ENCODE results near the gene CACNA2D4.
"Not testable (repeated sequence)": the region's sequence is repeated elsewhere in the genome, so short reads cannot be mapped to it uniquely, and the experiment has no call there.

Gene CACNA2D4, protein sequence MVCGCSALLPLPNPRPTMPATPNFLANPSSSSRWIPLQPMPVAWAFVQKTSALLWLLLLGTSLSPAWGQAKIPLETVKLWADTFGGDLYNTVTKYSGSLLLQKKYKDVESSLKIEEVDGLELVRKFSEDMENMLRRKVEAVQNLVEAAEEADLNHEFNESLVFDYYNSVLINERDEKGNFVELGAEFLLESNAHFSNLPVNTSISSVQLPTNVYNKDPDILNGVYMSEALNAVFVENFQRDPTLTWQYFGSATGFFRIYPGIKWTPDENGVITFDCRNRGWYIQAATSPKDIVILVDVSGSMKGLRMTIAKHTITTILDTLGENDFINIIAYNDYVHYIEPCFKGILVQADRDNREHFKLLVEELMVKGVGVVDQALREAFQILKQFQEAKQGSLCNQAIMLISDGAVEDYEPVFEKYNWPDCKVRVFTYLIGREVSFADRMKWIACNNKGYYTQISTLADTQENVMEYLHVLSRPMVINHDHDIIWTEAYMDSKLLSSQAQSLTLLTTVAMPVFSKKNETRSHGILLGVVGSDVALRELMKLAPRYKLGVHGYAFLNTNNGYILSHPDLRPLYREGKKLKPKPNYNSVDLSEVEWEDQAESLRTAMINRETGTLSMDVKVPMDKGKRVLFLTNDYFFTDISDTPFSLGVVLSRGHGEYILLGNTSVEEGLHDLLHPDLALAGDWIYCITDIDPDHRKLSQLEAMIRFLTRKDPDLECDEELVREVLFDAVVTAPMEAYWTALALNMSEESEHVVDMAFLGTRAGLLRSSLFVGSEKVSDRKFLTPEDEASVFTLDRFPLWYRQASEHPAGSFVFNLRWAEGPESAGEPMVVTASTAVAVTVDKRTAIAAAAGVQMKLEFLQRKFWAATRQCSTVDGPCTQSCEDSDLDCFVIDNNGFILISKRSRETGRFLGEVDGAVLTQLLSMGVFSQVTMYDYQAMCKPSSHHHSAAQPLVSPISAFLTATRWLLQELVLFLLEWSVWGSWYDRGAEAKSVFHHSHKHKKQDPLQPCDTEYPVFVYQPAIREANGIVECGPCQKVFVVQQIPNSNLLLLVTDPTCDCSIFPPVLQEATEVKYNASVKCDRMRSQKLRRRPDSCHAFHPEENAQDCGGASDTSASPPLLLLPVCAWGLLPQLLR

DNA sequence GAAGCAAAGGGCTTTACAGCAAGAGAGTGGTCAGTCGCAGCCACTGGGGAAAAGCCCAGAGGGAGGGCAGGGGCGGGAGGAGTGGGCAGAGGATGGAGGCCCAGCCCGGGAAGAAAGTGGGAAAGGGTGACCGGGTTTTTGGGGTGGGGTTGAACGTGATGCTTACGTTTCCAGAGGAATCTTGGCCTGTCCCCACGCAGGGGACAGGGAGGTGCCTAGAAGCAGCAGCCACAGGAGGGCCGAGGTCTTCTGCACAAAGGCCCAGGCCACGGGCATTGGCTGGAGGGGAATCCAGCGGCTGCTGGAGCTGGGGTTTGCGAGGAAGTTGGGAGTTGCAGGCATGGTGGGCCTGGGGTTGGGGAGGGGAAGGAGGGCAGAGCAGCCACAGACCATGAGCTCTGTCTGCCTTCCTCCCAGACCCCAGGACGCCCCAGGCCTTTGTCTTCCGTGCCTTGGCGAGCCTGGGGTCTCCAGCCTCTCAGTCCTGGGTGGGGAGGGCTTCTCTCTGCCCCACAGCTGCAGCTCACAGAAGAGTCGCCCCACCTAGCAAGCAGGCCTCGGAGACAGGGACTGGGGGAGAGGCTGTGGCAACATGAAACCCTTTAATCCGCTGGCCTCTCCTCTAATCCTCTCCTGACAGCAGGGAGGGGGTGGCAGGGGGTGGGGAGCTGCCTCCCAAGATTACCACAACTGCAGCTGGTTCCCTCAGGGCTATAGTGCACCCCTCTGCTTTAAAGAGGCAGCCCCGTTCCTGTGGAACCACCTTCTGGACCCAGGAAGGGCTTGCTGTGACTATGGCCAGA lies at the start of gene CACNA2D4:
Gene CACNA2D4, minus strand, starts transcription at position 572 of the 803 bp plus-strand sequence. Its CDS starts 179 bp downstream, at position 393.
- no peak for DNase-seq (ENCODE audit: low read depth in 2 of 2)

DNA sequence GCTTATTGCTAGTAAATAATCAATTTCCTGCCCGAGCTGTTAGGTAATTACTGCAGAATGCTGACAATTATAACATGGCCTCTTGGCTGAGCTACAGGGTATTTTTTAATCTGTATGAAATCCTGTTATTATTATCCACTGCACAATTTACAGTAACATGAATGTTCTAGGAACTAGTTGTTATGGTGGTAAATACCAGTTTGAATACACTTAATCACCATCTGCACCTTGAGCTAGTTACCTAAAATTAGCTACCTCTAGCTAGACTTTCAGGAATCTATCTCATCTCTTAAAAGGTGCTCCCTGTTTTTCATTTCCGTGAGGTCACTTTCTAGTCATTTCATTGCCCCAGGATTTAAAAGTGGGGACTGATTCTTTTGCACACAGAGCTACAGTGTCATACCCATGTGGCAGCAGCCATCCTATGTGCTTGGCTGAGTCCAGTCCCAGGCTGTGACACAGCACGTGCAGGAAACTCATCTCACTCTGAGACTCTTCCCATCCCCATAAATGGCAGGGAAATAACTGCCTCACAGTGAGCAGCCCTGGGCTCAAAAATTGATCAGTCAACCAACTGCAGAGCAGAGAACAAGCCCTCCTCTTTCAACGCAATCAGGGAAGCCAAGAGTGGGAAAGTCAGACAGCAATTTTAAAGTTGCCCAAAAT lies 48.2 kb upstream of the CACNA2D4 start:
- DNase-seq (ENCODE audit: low read depth in 2 of 2): no peak

- DNase-seq (ENCODE audit: low read depth in 2 of 2): no peak
Observed at GRCh38 chr12:1965916-1966315, 47.5 kb upstream of the CACNA2D4 start.

- no peak for DNase-seq (ENCODE audit: low read depth in 2 of 2)
Observed at GRCh38 chr12:1962051-1963020, 43.9 kb upstream of the CACNA2D4 start.

DNA sequence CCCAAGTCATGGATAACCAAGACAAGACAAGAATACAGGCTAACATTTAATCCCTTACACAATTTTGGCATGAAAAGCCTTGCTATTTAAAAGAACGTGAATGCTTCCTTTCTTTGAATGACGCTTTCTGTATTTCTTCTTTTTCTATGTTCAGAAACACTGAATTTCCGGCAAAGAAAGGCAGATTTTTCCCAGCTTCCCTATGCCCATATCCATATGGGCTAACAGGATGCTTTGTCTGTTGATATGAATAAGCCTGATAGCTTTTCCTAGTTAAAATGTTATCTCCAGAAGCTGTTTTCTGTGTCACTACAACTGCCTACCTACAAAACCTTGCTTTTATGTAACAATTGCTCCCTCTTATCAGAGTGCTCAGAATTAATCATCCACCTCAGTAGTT lies 38.3 kb upstream of the CACNA2D4 start:
- DNase-seq (ENCODE audit: low read depth in 2 of 2): no peak

GRCh38 chr12:1949771-1950470 lies 31.5 kb upstream of the CACNA2D4 start:
- DNase-seq (ENCODE audit: low read depth in 2 of 2): no peak

GRCh38 chr12:1948883-1949282 lies 30.4 kb upstream of the CACNA2D4 start:
- no peak for DNase-seq (ENCODE audit: low read depth in 2 of 2)

DNA sequence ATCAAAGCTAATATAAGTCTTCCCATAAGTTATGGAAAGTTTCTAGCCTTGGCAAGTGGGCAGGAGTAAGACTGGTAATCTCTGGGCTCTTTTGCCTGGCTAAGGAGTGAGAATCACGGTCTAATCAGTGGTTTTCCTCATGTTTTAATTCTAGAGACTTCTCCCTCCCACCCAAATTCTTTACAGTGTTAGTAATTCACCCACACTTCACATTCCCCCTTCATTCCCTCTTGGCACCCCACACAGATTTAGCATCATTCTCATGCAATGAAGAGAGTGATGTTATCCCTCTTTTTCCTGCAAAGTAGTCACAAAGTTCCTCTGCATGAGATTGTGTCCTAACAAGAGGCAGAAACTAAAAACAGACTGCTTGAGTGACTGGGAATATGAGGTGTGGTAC lies 28.6 kb upstream of the CACNA2D4 start:
- DNase-seq (ENCODE audit: low read depth in 2 of 2): no peak

DNA sequence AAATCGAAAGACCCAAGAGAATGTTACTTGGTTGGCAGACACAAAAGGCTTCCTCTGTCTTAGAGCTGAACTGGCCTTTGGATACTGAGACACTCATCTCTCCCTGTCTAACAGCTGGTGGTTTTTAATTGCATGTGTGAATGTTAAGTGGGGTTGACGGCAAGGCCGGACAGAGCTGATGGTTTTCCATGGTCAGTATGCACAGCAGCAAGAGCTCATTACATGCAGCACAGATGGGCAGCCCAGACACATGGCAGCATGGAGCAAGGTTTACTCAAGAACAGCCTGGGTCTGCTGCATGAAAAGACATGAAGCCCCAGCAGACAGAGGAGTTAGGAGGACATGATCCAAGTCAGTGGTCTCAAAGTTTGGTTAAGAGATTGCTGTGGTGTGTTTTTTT lies 27.8 kb upstream of the CACNA2D4 start:
- DNase-seq (ENCODE audit: low read depth in 2 of 2): no peak

DNA sequence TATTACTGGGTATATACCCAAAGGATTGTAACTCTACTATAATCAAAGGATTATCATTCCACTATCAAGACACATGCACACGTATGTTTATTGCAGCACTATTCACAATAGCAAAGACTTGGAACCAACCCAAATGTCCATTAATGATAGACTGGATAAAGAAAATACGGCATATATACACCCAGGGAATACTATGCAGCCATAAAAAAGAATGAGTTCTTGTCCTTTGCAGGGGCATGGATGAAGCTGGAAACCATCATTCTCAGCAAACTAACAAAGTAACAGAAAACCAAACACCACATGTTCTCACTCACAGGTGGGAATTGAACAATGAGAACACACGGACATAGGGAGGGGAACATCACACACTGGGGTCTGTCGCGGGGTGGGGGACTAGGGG lies 27.1 kb upstream of the CACNA2D4 start:
- DNase-seq (ENCODE audit: low read depth in 2 of 2): not testable (repeated sequence)

DNA sequence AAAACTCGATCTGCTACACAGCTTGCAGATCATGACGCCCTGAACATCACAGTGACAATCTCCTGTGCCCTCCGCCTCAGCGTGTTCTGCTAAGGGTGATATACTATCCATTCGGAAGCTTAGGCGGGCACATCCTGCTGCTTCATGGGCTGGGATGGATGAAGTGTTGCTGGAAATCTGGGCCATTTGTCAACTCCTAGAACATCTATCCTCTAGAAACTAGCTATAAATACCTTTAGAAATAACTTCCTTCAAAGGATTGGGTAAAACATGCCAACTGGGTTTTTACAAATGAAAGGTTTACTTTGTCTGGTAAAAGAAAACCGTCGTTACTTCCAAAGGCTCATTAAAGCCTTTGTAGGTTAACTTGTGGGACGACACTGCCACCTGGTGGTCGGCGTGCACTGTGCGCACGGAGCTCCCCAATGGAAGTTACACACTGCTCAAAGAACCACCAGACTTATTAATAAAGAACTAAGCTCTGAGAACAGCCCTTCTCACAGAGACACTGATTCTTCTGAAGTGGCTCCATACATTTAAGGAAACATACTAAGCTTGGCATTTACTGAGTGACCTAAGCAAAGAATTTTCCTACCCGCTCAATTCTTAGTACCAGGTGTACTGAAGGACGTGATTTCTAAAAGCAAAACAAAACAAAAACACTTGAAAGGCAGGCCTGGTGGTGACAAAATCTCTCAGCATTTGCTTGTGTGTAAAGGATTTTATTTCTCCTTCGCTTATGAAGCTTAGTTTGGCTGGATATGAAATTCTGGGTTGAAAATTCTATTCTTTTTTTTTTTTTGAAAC lies 21.6 kb upstream of the CACNA2D4 start:
- DNase-seq (ENCODE audit: low read depth in 2 of 2): peak; percentile 81 to 88

DNA sequence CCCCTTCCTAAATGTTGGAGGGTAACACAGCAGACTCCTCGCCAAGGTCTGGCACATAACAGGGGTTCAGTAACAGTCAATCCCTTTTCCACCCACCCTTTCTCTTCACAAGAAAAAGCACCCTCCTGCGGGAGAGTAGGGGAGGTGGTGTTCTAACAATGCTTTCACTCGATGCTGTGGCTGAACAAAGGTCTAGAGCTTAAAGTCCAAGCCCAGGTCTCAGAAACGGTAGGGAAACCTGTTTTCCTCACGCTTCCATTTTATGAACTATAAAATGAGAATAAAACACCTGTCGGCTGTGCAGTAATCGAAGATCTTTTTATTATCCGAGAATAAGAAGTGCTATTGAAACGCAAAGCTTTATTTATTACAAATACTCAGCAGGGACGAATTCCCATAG lies 20.9 kb upstream of the CACNA2D4 start:
- no peak for DNase-seq (ENCODE audit: low read depth in 2 of 2)

DNA sequence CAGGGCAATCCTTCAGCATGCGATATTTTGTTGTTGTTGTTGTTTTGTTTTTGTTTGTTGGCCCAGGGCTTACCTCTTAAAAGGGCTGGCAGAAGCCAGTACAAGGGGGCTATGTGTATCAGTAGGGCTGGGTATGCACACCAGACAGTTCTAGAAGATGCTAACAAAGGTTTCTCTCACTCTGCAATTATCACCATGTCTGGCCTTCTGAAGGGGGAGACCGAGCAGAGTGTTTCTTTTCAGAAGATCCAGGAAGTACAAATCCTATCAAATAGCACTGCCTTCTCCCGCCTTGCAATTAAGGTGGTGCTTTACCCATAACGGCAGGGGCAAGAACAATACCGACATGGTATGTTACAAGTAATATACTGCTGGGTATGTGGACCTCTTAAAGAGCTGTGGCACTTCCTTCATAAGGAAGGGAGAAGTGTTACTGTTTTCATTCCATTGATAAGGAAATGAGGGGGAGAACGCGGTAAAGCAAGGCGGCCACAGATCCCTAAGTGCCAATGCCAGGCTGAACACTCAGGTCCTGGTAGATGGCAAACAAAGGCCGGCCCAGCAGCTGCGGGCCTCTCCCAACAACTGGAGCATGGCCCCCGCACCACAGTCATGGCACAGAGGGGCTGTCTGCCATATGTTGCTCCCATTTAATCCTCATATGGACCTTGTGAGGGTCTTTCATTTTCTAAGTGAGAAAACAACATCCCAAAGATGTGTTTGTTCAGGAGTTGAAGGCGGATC lies 19.2 kb upstream of the CACNA2D4 start:
- no peak for DNase-seq (ENCODE audit: low read depth in 2 of 2)

- DNase-seq (ENCODE audit: low read depth in 2 of 2): no peak
Observed at GRCh38 chr12:1936406-1937320, 18.2 kb upstream of the CACNA2D4 start.

GRCh38 chr12:1935700-1936378 lies 17.4 kb upstream of the CACNA2D4 start:
- DNase-seq (ENCODE audit: low read depth in 2 of 2): no peak

- DNase-seq (ENCODE audit: low read depth in 2 of 2): no peak
Observed at GRCh38 chr12:1935242-1935641, 16.8 kb upstream of the CACNA2D4 start.

Measured in stimulated activated CD4-positive, alpha-beta T cell treated with anti-CD3 and anti-CD28 coated beads, Interleukin-4, amount 100 ng/mL, for 48 hours (primary cell).